Ishikawa (cell line): ENCODE data around the gene MLLT3.

Experiments used
- RAD21 ChIP-seq: IDR thresholded peaks from 2 replicates; pipeline ENCODE4 v1.6.1; 2012; ENCODE audit warnings: low read depth
- TAF1 ChIP-seq: IDR thresholded peaks from 2 replicates; pipeline ENCODE4 v1.6.1; 2012; ENCODE audit warnings: low read depth, mild to moderate bottlenecking
- USF1 ChIP-seq: IDR thresholded peaks from 2 replicates; pipeline ENCODE4 v1.6.1; 2012

- TF ChIP-seq TAF1 (no peak), RAD21 (no peak), USF1 (no peak)
Observed at GRCh38 chr9:20563917-20564316, 58.4 kb downstream of the MLLT3 start.
